VCaP (cell line): ENCODE data around the gene DLX6.
A peak's percentile ranks its signal among the peaks of the same experiment; 100 is the strongest.

ENCODE experiments used
- H3K27ac ChIP-seq: fragments of 450-650 bp; 2 replicates; pipeline ENCODE4 v1.5.1; 2017
- TF ChIP-seq, protein P1 (sequence below): fragments of 450-650 bp; conservative IDR thresholded peaks from 2 replicates; pipeline ENCODE4 v1.5.1; 2017; ENCODE audit warnings: mild to moderate bottlenecking, moderate library complexity

DLX6 gene

GRCh38 chr7:97005183-97006054 is at the start of gene DLX6:
Gene DLX6 (plus strand): TSS chr7:97005553. CDS start chr7:97005978, 425 bp downstream.
- TF ChIP-seq, protein P1, sequence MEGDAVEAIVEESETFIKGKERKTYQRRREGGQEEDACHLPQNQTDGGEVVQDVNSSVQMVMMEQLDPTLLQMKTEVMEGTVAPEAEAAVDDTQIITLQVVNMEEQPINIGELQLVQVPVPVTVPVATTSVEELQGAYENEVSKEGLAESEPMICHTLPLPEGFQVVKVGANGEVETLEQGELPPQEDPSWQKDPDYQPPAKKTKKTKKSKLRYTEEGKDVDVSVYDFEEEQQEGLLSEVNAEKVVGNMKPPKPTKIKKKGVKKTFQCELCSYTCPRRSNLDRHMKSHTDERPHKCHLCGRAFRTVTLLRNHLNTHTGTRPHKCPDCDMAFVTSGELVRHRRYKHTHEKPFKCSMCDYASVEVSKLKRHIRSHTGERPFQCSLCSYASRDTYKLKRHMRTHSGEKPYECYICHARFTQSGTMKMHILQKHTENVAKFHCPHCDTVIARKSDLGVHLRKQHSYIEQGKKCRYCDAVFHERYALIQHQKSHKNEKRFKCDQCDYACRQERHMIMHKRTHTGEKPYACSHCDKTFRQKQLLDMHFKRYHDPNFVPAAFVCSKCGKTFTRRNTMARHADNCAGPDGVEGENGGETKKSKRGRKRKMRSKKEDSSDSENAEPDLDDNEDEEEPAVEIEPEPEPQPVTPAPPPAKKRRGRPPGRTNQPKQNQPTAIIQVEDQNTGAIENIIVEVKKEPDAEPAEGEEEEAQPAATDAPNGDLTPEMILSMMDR = no peak; the same call in 1 of the 2 replicates
- peak within 1 kb of the TSS; percentile 86 for H3K27ac ChIP-seq

GRCh38 chr7:96959135-96959534 is 46.2 kb upstream of the DLX6 start:
- no peak overlapping the region for H3K27ac ChIP-seq
- TF ChIP-seq, protein P1 = no peak

- TF ChIP-seq, protein P1 = no peak
- no peak overlapping the region for H3K27ac ChIP-seq
Observed at GRCh38 chr7:96962221-96962885, 43.0 kb upstream of the DLX6 start.

DNA sequence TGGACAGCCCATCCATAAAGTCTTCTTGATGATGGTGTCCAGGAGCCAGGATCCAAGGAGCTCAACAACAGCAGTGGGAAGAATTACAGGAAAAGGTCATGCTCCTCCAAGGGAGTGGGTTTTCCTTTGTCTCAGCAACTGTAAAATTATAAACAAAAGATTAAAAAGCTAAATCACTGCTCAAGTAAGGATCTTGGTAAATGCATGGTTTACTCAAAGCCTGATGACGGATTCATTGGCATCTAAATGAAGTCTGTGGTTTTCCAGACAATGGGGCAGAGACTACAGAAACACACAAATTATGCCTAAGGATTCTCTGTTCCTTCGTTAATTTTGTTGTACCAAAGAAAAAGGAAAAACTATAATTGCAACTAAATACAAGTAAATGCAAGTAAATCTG is 36.4 kb upstream of the DLX6 start:
- TF ChIP-seq, protein P1 = no peak
- no peak overlapping the region for H3K27ac ChIP-seq

- H3K27ac ChIP-seq = no peak overlapping the region
- TF ChIP-seq, protein P1 = no peak
Observed at GRCh38 chr7:96970739-96971138, 34.6 kb upstream of the DLX6 start.

DNA sequence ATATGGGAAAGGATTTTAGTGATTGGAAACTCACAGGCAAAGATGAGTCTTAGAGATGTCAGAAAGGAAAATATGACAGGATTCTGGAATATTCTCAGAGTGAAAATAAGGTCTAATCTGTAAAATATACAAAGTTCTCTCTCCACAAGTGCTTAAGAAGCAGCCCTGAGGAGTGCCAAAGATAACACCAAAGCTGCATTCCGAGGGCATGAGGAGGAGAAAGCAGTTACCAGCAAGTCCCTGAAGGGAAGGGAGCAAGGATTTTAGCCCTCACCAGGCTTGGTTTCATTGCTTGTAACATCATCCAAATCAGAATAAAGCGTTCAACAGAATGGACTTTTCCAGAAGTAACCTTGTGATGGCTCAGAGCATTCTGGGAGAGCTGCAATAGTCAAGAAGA is 31.4 kb upstream of the DLX6 start:
- H3K27ac ChIP-seq = no peak overlapping the region
- TF ChIP-seq, protein P1 = no peak

DNA sequence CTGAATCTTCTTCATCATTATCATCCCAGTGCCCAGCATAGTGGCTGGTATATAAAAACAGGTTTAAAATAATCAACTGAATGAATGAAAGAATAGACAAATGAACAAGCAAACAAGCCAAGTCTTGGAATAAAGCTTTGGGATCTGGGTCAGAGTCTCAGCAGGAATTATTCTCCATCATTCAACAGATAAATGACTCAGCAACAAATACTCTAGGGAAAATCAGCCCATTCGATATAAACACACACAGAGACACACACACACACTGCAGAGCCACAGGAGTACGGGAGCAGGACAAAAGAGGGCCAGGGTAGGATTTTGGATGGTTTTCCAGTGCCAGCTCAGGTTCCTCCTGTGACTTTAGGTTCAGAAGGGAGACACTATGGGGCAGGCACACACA is 29.2 kb upstream of the DLX6 start:
- no peak overlapping the region for H3K27ac ChIP-seq
- TF ChIP-seq, protein P1 = no peak
